T47D (cell line): ENCODE data around the gene EIPR1.

Experiments used
- DNase-seq, 2 experiments: peaks; one replicate each; pipeline versions ENCODE4 v3.0.0 to v3.0.0-alpha.2; 2011 to 2012; ENCODE audit warnings: low read depth in 1 of 2, low spot score in 1 of 2
- JUND ChIP-seq: IDR thresholded peaks from 2 replicates; pipeline ENCODE4 v1.6.1; 2012; ENCODE audit warnings: low read depth
- in situ Hi-C: cut with HindIII; loops from 2 replicates; pipeline ENCODE4 v1.10.0; 2016; ENCODE audit warnings: low sequenced_read_pairs, low pct_unique_long_range_greater_than_20kb

EIPR1 gene

GRCh38 chr2:3324036-3324386 is 53.6 kb downstream of the EIPR1 start:
- in situ Hi-C loops, result no loop called here
- DNase-seq, result no peak
- no peak for TF ChIP-seq JUND

- in situ Hi-C loops, result no loop called here
- TF ChIP-seq JUND, result no peak
- DNase-seq, result no peak
These were observed 54.1 kb downstream of the EIPR1 start for GRCh38 chr2:3323360-3324035.

- no peak for DNase-seq
These were observed 55.2 kb downstream of the EIPR1 start for GRCh38 chr2:3322311-3322970.

GRCh38 chr2:3321825-3322224 is 55.8 kb downstream of the EIPR1 start:
- no peak for DNase-seq
- in situ Hi-C loops, result no loop called here
- TF ChIP-seq JUND, result no peak

More at GRCh38 chr2:3322311-3322970, 55.2 kb downstream of the EIPR1 start:
- TF ChIP-seq JUND, result no peak
- in situ Hi-C loops, result no loop called here

GRCh38 chr2:3320910-3321605 is 56.6 kb downstream of the EIPR1 start:
- in situ Hi-C loops, result no loop called here
- no peak for DNase-seq
- no peak for TF ChIP-seq JUND

GRCh38 chr2:3319745-3320566 is 57.7 kb downstream of the EIPR1 start:
- DNase-seq, result no peak
- in situ Hi-C loops, result no loop called here
- no peak for TF ChIP-seq JUND

- TF ChIP-seq JUND, result no peak
- in situ Hi-C loops, result no loop called here
- DNase-seq, result no peak
These were observed 58.5 kb downstream of the EIPR1 start for GRCh38 chr2:3319134-3319533.

- in situ Hi-C loops, result no loop called here
- DNase-seq, result no peak
- TF ChIP-seq JUND, result no peak
These were observed 59.6 kb downstream of the EIPR1 start for GRCh38 chr2:3317871-3318590.

- DNase-seq, result no peak
- in situ Hi-C loops, result no loop called here
- TF ChIP-seq JUND, result no peak
These were observed 60.3 kb downstream of the EIPR1 start for GRCh38 chr2:3317277-3317685.

- DNase-seq, result no peak
- no peak for TF ChIP-seq JUND
- in situ Hi-C loops, result no loop called here
These were observed 61.0 kb downstream of the EIPR1 start for GRCh38 chr2:3316456-3317276.

GRCh38 chr2:3314626-3315025 is 63.0 kb downstream of the EIPR1 start:
- no peak for DNase-seq
- in situ Hi-C loops, result no loop called here
- no peak for TF ChIP-seq JUND
